Cardiac septum (tissue), 1 donor: Measurements from ENCODE around the gene TACSTD2. TPM values are rescaled to one million over a fixed set of nuclear protein-coding genes. Genes with fewer than 3 reads are reported as not detected.

Experiments
- total RNA-seq: library from RNA; stranded (reverse); fragmentation: NEBNext Ultra II Directional; extraction: Animal tissue kit (Norgen Biotek cat#: 25700); gene quantifications from one replicate; pipeline ENCODE4 v1.2.1, GENCODE V29; 2021
- donor health status: DM: no; HTN: no; CAD: no.

Gene TACSTD2
- total RNA-seq, 1 donor from 2014 or later: 0.11 TPM

Other genes with a start within 250 kb of the TACSTD2 start
- gene OMA1, start 30.5 kb downstream of the TACSTD2 start, total RNA-seq: 32.6 TPM
- 29.0 TPM for gene MYSM1, start 122.8 kb upstream of the TACSTD2 start, total RNA-seq
- gene JUN, start 206.8 kb upstream of the TACSTD2 start, total RNA-seq: 91.7 TPM